ENCODE data around the gene WDFY3. TPM values are rescaled to one million over a fixed set of nuclear protein-coding genes. Genes with fewer than 3 reads are reported as not detected.

WDFY3 gene
- total RNA-seq, 1 experiment from 2014 or later: 42.7 TPM

GRCh38 chr4:84681486-84682274 is 284.8 kb downstream of the WDFY3 start:
- H3K36me3 Mint-ChIP-seq (ENCODE audit: insufficient read depth, unreplicated experiment): peaks cover 56% of the 10 kb centered on the region

GRCh38 chr4:84680956-84681355 is 285.5 kb downstream of the WDFY3 start:
- CTCF ChIA-PET: no interaction called here
- Histone ChIP-seq H3K27me3 (replicated peaks; ENCODE audit: control insufficient read depth, insufficient read depth, low read length) (no peaks in the 10 kb centered on the region), H3K36me3 (ENCODE audit: control insufficient read depth, insufficient read depth, low read length) (no peaks in the 10 kb centered on the region; the same call in 1 of the 2 replicates), H3K4me1 (peaks cover 11% of the 10 kb centered on the region), H3K9me3 (no peaks in the 10 kb centered on the region), H3K4me3 (ENCODE audit: low read depth, low read length) (no peak overlapping the region)
- H3K36me3 Mint-ChIP-seq (ENCODE audit: insufficient read depth, unreplicated experiment): peaks cover 61% of the 10 kb centered on the region
- POLR2A ChIA-PET: no interaction called here
- BruUV-seq (replicated peaks): no TSS peak
- no peaks in the 10 kb centered on the region for H3K4me1 Mint-ChIP-seq (ENCODE audit: low read depth, unreplicated experiment)
- no peak for DNase-seq
- no peak for TF ChIP-seq CTCF (IDR thresholded peaks at IDR 0.05; ENCODE audit: insufficient read depth in 1 of 2, low read depth in 1 of 2, low read length in 1 of 2, severe bottlenecking in 1 of 2, unreplicated experiment in 1 of 2)
- no peak overlapping the region for H3K4me3 Mint-ChIP-seq (ENCODE audit: unreplicated experiment)
- no peaks in the 10 kb centered on the region for H3K9me3 Mint-ChIP-seq (ENCODE audit: unreplicated experiment)
- intact Hi-C loops (cut with micrococcal nuclease; ENCODE audit: unreplicated experiment): no loop called here
- H3K27me3 Mint-ChIP-seq (ENCODE audit: insufficient read depth, unreplicated experiment): no peaks in the 10 kb centered on the region
- no peak overlapping the region for H3K27ac Mint-ChIP-seq (ENCODE audit: unreplicated experiment)

More at GRCh38 chr4:84681486-84682274, 284.8 kb downstream of the WDFY3 start:
- Histone ChIP-seq H3K36me3 (ENCODE audit: control insufficient read depth, insufficient read depth, low read length) (no peaks in the 10 kb centered on the region; the same call in 1 of the 2 replicates), H3K9me3 (no peaks in the 10 kb centered on the region), H3K27me3 (replicated peaks; ENCODE audit: control insufficient read depth, insufficient read depth, low read length) (no peaks in the 10 kb centered on the region), H3K4me3 (ENCODE audit: low read depth, low read length) (no peak overlapping the region), H3K4me1 (peaks cover 11% of the 10 kb centered on the region)
- DNase-seq: no peak
- TF ChIP-seq CTCF (IDR thresholded peaks at IDR 0.05; ENCODE audit: insufficient read depth in 1 of 2, low read depth in 1 of 2, low read length in 1 of 2, severe bottlenecking in 1 of 2, unreplicated experiment in 1 of 2): no peak
- Mint-ChIP-seq H3K4me1 (ENCODE audit: low read depth, unreplicated experiment) (no peaks in the 10 kb centered on the region), H3K27me3 (ENCODE audit: insufficient read depth, unreplicated experiment) (no peaks in the 10 kb centered on the region), H3K9me3 (ENCODE audit: unreplicated experiment) (no peaks in the 10 kb centered on the region), H3K27ac (ENCODE audit: unreplicated experiment) (no peak overlapping the region), H3K4me3 (ENCODE audit: unreplicated experiment) (no peak overlapping the region)
- intact Hi-C loops (cut with micrococcal nuclease; ENCODE audit: unreplicated experiment): no loop called here
- ChIA-PET CTCF (no interaction called here), POLR2A (no interaction called here)
- no TSS peak for BruUV-seq (replicated peaks)

- BruUV-seq (replicated peaks): no TSS peak
- POLR2A ChIA-PET: no interaction called here
- CTCF ChIA-PET: no interaction called here
These were observed 287.3 kb downstream of the WDFY3 start for GRCh38 chr4:84678976-84679744.

More at GRCh38 chr4:84678976-84679744, 287.3 kb downstream of the WDFY3 start:
- intact Hi-C loops (cut with micrococcal nuclease; ENCODE audit: unreplicated experiment): no loop called here
- H3K4me1 Mint-ChIP-seq (ENCODE audit: low read depth, unreplicated experiment): no peaks in the 10 kb centered on the region
- Histone ChIP-seq H3K9me3 (no peaks in the 10 kb centered on the region), H3K36me3 (ENCODE audit: control insufficient read depth, insufficient read depth, low read length) (no peaks in the 10 kb centered on the region; the same call in none of the 2 replicates), H3K4me1 (peaks cover 11% of the 10 kb centered on the region), H3K4me3 (ENCODE audit: low read depth, low read length) (no peak overlapping the region), H3K27me3 (replicated peaks; ENCODE audit: control insufficient read depth, insufficient read depth, low read length) (no peaks in the 10 kb centered on the region)
- H3K4me3 Mint-ChIP-seq (ENCODE audit: unreplicated experiment): no peak overlapping the region
- TF ChIP-seq CTCF (IDR thresholded peaks at IDR 0.05; ENCODE audit: insufficient read depth in 1 of 2, low read depth in 1 of 2, low read length in 1 of 2, severe bottlenecking in 1 of 2, unreplicated experiment in 1 of 2): no peak
- H3K27me3 Mint-ChIP-seq (ENCODE audit: insufficient read depth, unreplicated experiment): no peaks in the 10 kb centered on the region
- H3K36me3 Mint-ChIP-seq (ENCODE audit: insufficient read depth, unreplicated experiment): peaks cover 67% of the 10 kb centered on the region
- no peaks in the 10 kb centered on the region for H3K9me3 Mint-ChIP-seq (ENCODE audit: unreplicated experiment)
- DNase-seq: no peak
- H3K27ac Mint-ChIP-seq (ENCODE audit: unreplicated experiment): no peak overlapping the region
